DOHH2 (cell line): ENCODE measurements around the gene RNF111.

Experiments
- H3F3A ChIP-seq: fragments of 200-600 bp; sonication (generic), shearing (Covaris generic); 2 replicates; pipeline ENCODE4 v1.6.0; 2016; ENCODE audit warnings: antibody characterized with exemption, mild to moderate bottlenecking; ENCODE audit not compliant: control insufficient read depth, insufficient read depth
- H3K27ac ChIP-seq: fragments of 200-600 bp; sonication (generic); 2 replicates; pipeline ENCODE4 v1.5.1; 2014; ENCODE audit warnings: low read depth, mild to moderate bottlenecking, low read length, moderate library complexity
- H3K27me3 ChIP-seq: fragments of 200-600 bp; sonication (generic); 2 replicates; pipeline ENCODE4 v1.6.1; 2014; ENCODE audit warnings: mild to moderate bottlenecking, low read length, mixed read lengths; ENCODE audit not compliant: control insufficient read depth
- H3K36me3 ChIP-seq: fragments of 200-600 bp; sonication (generic); 2 replicates; pipeline ENCODE4 v1.6.1; 2014; ENCODE audit warnings: mild to moderate bottlenecking, low read length, moderate library complexity, mixed read lengths; ENCODE audit not compliant: control insufficient read depth
- H3K4me1 ChIP-seq: fragments of 200-600 bp; sonication (generic); 2 replicates; pipeline ENCODE4 v1.6.1; 2014; ENCODE audit warnings: mild to moderate bottlenecking, low read length, mixed read lengths; ENCODE audit not compliant: control insufficient read depth
- H3K4me2 ChIP-seq: fragments of 200-600 bp; sonication (generic); 2 replicates; pipeline ENCODE4 v1.6.0; 2014; ENCODE audit warnings: mild to moderate bottlenecking, low read length, moderate library complexity
- H3K4me3 ChIP-seq: fragments of 200-600 bp; sonication (generic); 2 replicates; pipeline ENCODE4 v1.5.1; 2014; ENCODE audit warnings: mild to moderate bottlenecking, low read length, mixed read lengths
- H3K79me2 ChIP-seq: fragments of 200-600 bp; sonication (generic); 2 replicates; pipeline ENCODE4 v1.6.1; 2014; ENCODE audit warnings: mild to moderate bottlenecking, low read length, mixed read lengths; ENCODE audit not compliant: control insufficient read depth
- H3K9me2 ChIP-seq: fragments of 200-600 bp; sonication (generic); replicated peaks from 2 replicates; pipeline ENCODE4 v1.6.1; 2014; ENCODE audit warnings: mild to moderate bottlenecking, low read length, mixed read lengths; ENCODE audit not compliant: control insufficient read depth
- H3K9me3 ChIP-seq: fragments of 200-600 bp; sonication (generic); 2 replicates; pipeline ENCODE4 v1.6.1; 2014; ENCODE audit warnings: antibody characterized with exemption, low read length, mixed read lengths; ENCODE audit not compliant: control insufficient read depth, insufficient read depth
- H4K20me1 ChIP-seq: fragments of 200-600 bp; sonication (generic); 2 replicates; pipeline ENCODE4 v1.6.0; 2014; ENCODE audit warnings: low read depth, mild to moderate bottlenecking, antibody characterized with exemption, low read length, moderate library complexity; ENCODE audit not compliant: control insufficient read depth, insufficient read depth
- EZH2phosphoT487 ChIP-seq: fragments of 200-600 bp; sonication (generic); IDR thresholded peaks from 2 replicates; pipeline ENCODE4 v1.6.1; 2017; ENCODE audit warnings: borderline replicate concordance, mild to moderate bottlenecking, antibody characterized with exemption, low read length, moderate library complexity, mixed read lengths
- TF ChIP-seq, protein P1 (sequence below): fragments of 200-600 bp; sonication (generic); IDR thresholded peaks from one replicate; pipeline ENCODE4 v1.5.1; 2014; ENCODE audit warnings: antibody characterized with exemption, mild to moderate bottlenecking, low read depth, low read length; ENCODE audit not compliant: poor library complexity, severe bottlenecking

RNF111 gene

GRCh38 chr15:58981808-58982475 is 5.5 kb upstream of the RNF111 start:
- Histone ChIP-seq H3F3A (no peaks in the 10 kb centered on the region), H3K4me3 (no peak overlapping the region), H3K4me1 (peaks cover 33% of the 10 kb centered on the region), H3K4me2 (peak overlapping the region; percentile 29), H3K27me3 (0 out of 2 replicates have a peak, but pooled peaks cover 2% of the 10 kb centered on the region), H4K20me1 (no peaks in the 10 kb centered on the region), H3K9me2 (no peaks in the 10 kb centered on the region), H3K79me2 (no peaks in the 10 kb centered on the region), H3K36me3 (no peaks in the 10 kb centered on the region), H3K9me3 (no peaks in the 10 kb centered on the region), H3K27ac (no peak overlapping the region)
- TF ChIP-seq, protein P1, sequence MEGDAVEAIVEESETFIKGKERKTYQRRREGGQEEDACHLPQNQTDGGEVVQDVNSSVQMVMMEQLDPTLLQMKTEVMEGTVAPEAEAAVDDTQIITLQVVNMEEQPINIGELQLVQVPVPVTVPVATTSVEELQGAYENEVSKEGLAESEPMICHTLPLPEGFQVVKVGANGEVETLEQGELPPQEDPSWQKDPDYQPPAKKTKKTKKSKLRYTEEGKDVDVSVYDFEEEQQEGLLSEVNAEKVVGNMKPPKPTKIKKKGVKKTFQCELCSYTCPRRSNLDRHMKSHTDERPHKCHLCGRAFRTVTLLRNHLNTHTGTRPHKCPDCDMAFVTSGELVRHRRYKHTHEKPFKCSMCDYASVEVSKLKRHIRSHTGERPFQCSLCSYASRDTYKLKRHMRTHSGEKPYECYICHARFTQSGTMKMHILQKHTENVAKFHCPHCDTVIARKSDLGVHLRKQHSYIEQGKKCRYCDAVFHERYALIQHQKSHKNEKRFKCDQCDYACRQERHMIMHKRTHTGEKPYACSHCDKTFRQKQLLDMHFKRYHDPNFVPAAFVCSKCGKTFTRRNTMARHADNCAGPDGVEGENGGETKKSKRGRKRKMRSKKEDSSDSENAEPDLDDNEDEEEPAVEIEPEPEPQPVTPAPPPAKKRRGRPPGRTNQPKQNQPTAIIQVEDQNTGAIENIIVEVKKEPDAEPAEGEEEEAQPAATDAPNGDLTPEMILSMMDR, result no peak
- TF ChIP-seq EZH2phosphoT487, result no peak

GRCh38 chr15:58983261-58983660 is 4.2 kb upstream of the RNF111 start:
- no peaks in the 10 kb centered on the region for H3K9me2 ChIP-seq
- H3K4me2 ChIP-seq, result no peak overlapping the region
- no peak overlapping the region for H3K4me3 ChIP-seq
- 0 out of 2 replicates have a peak, but pooled peaks cover 2% of the 10 kb centered on the region for H3K27me3 ChIP-seq
- TF ChIP-seq, protein P1, result no peak
- TF ChIP-seq EZH2phosphoT487, result no peak
- no peaks in the 10 kb centered on the region for H3F3A ChIP-seq
- H3K27ac ChIP-seq, result no peak overlapping the region
- peaks cover 8% of the 10 kb centered on the region for H3K79me2 ChIP-seq
- H3K4me1 ChIP-seq, result peaks cover 31% of the 10 kb centered on the region
- H4K20me1 ChIP-seq, result peaks cover 2% of the 10 kb centered on the region
- H3K36me3 ChIP-seq, result peaks cover 6% of the 10 kb centered on the region; the same call in 1 of the 2 replicates
- H3K9me3 ChIP-seq, result no peaks in the 10 kb centered on the region

DNA sequence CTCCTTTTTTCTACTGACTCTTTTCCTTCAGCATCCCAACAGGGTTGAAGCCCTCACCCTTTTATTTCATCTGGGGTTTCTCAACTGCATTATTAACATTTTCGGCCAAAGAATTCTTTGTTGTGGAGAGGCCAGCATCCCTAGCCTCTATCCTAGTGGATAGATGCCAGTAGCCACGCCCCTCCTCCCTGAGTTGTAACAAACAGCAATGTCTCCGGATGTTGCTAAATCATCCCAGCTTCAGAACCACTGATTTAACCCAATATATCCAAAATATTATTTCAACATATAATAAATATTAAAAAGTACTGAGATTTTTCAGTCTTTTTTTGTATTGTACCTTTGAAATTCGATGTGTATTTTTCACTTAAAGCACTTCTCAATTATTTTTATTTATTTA is 2.0 kb upstream of the RNF111 start:
- TF ChIP-seq EZH2phosphoT487, result no peak
- TF ChIP-seq, protein P1, result no peak
- Histone ChIP-seq H3K36me3 (peaks cover 14% of the 10 kb centered on the region), H3K9me3 (no peaks in the 10 kb centered on the region), H3K9me2 (no peaks in the 10 kb centered on the region), H3F3A (no peaks in the 10 kb centered on the region), H3K27me3 (0 out of 2 replicates have a peak, but pooled peaks cover 2% of the 10 kb centered on the region), H4K20me1 (peaks cover 8% of the 10 kb centered on the region), H3K4me2 (no peak overlapping the region), H3K79me2 (peaks cover 30% of the 10 kb centered on the region), H3K4me3 (no peak overlapping the region), H3K27ac (no peak overlapping the region), H3K4me1 (peaks cover 35% of the 10 kb centered on the region)
